OCI-LY7 (cell line): Measurements from ENCODE around the gene DOCK9. TPM values are rescaled to one million over a fixed set of nuclear protein-coding genes. Genes with fewer than 3 reads are reported as not detected.

Source experiments
- BruUV-seq: library from RNA; stranded (reverse); fragments of 400-500 nt; replicated peaks from 2 replicates; lab custom pipeline; 2021; lab: Mats Ljungman, UMichigan
- CTCF ChIA-PET: fragments of 300-600 bp; sonication (Branson Sonifier 250); formaldehyde crosslinking; loops from one replicate; lab custom pipeline; 2022; ENCODE audit warnings: antibody characterized with exemption; ENCODE audit not compliant: unreplicated experiment; lab: Charles Lee
- POLR2A ChIA-PET: fragments of 300-600 bp; sonication (Branson Sonifier 250); formaldehyde crosslinking; loops from one replicate; lab custom pipeline; 2022; ENCODE audit warnings: antibody characterized with exemption; lab: Charles Lee
- DNase-seq: peaks from one replicate; pipeline ENCODE4 v3.0.0-alpha.2; 2015; ENCODE audit warnings: low spot score
- H2AFZ ChIP-seq: fragments of 200-600 bp; sonication (generic), shearing (Covaris generic); 2 replicates; pipeline ENCODE4 v1.6.1; 2014; ENCODE audit warnings: mild to moderate bottlenecking, antibody characterized with exemption, low read length, moderate library complexity
- H3K27ac ChIP-seq: fragments of 200-600 bp; sonication (generic); 2 replicates; pipeline ENCODE4 v1.5.1; 2014; ENCODE audit warnings: mixed run types, low read depth, mild to moderate bottlenecking, moderate library complexity, low read length, inconsistent platforms; ENCODE audit not compliant: poor library complexity, severe bottlenecking
- H3K36me3 ChIP-seq: fragments of 200-600 bp; sonication (generic); 2 replicates; pipeline ENCODE4 v1.6.1; 2014; ENCODE audit warnings: mild to moderate bottlenecking, antibody characterized with exemption, low read length, moderate library complexity, mixed read lengths; ENCODE audit not compliant: insufficient read depth
- H3K4me1 ChIP-seq: fragments of 200-600 bp; sonication (generic); 2 replicates; pipeline ENCODE4 v1.5.1; 2014; ENCODE audit warnings: mild to moderate bottlenecking, low read length; ENCODE audit not compliant: insufficient read depth, poor library complexity, severe bottlenecking
- H3K4me2 ChIP-seq: fragments of 200-600 bp; sonication (generic); 2 replicates; pipeline ENCODE4 v1.6.1; 2014; ENCODE audit warnings: mild to moderate bottlenecking, low read length
- H3K4me3 ChIP-seq: fragments of 200-600 bp; sonication (generic); 2 replicates; pipeline ENCODE4 v1.5.1; 2014; ENCODE audit warnings: mild to moderate bottlenecking, low read depth, low read length; ENCODE audit not compliant: poor library complexity, severe bottlenecking
- H3K79me2 ChIP-seq: fragments of 200-600 bp; sonication (generic); 2 replicates; pipeline ENCODE4 v1.6.1; 2016; ENCODE audit warnings: low read depth, mild to moderate bottlenecking, low read length, moderate library complexity, mixed read lengths; ENCODE audit not compliant: insufficient read depth
- H3K9me2 ChIP-seq: fragments of 200-600 bp; sonication (generic); 2 replicates; pipeline ENCODE4 v1.6.1; 2016; ENCODE audit warnings: mild to moderate bottlenecking, low read length, mixed read lengths; ENCODE audit not compliant: insufficient read depth
- H3K9me3 ChIP-seq: fragments of 200-600 bp; sonication (generic); 2 replicates; pipeline ENCODE4 v1.6.1; 2014; ENCODE audit warnings: mild to moderate bottlenecking, mixed run types, low read length, mixed read lengths
- H4K20me1 ChIP-seq: fragments of 200-600 bp; sonication (generic); 2 replicates; pipeline ENCODE4 v1.6.1; 2014; ENCODE audit warnings: mild to moderate bottlenecking, antibody characterized with exemption, low read length, moderate library complexity, mixed read lengths; ENCODE audit not compliant: insufficient read depth
- EZH2phosphoT487 ChIP-seq: fragments of 200-600 bp; sonication (generic); IDR thresholded peaks from 2 replicates; pipeline ENCODE4 v1.6.1; 2018; ENCODE audit warnings: low read depth, borderline replicate concordance, mild to moderate bottlenecking, mixed run types, antibody characterized with exemption, low read length, moderate library complexity, mixed read lengths
- intact Hi-C: fragments of 100-400 bp; cut with micrococcal nuclease; formaldehyde crosslinking; loops from one replicate; pipeline ENCODE4 v1.10.0; 2022; ENCODE audit not compliant: unreplicated experiment
- total RNA-seq, 2 experiments: library from RNA; depleted of rRNA in 1 of 2; stranded (reverse); fragments of >200 nt in 1 of 2; shearing (Covaris generic) in 1 of 2; gene quantifications; 2 replicates each; pipeline ENCODE4 v1.2.3, GENCODE V29; 2014 to 2022
- TF ChIP-seq, protein P1 (sequence below): fragments of 200-600 bp; sonication (generic); conservative IDR thresholded peaks from 2 replicates; pipeline ENCODE4 v1.5.1; 2014; ENCODE audit warnings: mild to moderate bottlenecking, antibody characterized with exemption, low read length, moderate library complexity, mixed read lengths

DOCK9 gene
- total RNA-seq, 2 experiments from 2014 or later = 24.0 to 28.0 TPM

DNA sequence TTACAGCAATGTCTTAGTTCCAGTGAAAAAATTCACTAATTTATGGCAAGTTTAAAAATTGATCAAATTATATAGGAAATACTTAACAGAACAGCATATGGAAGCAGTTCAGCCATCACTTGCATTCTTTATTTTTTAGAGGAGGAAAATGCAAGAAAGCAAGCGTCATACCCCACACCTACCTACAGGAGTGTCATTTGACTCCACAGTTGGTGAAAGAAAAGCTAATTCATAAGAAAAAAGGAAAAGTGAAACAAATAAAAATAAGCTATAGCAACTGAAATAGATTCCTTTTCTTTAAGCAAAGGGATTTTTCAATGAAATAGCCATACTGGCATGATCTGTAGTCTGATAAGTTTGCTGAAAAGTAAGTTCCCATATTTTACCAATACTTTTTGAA lies 111.0 kb downstream of the DOCK9 start:
- H3K27ac ChIP-seq = no peak overlapping the region
- intact Hi-C loops = no loop called here
- no peaks in the 10 kb centered on the region for H4K20me1 ChIP-seq
- H3K79me2 ChIP-seq = no peaks in the 10 kb centered on the region
- no peaks in the 10 kb centered on the region for H3K4me1 ChIP-seq
- H3K9me3 ChIP-seq = no peaks in the 10 kb centered on the region
- TF ChIP-seq EZH2phosphoT487 = no peak
- TF ChIP-seq, protein P1, sequence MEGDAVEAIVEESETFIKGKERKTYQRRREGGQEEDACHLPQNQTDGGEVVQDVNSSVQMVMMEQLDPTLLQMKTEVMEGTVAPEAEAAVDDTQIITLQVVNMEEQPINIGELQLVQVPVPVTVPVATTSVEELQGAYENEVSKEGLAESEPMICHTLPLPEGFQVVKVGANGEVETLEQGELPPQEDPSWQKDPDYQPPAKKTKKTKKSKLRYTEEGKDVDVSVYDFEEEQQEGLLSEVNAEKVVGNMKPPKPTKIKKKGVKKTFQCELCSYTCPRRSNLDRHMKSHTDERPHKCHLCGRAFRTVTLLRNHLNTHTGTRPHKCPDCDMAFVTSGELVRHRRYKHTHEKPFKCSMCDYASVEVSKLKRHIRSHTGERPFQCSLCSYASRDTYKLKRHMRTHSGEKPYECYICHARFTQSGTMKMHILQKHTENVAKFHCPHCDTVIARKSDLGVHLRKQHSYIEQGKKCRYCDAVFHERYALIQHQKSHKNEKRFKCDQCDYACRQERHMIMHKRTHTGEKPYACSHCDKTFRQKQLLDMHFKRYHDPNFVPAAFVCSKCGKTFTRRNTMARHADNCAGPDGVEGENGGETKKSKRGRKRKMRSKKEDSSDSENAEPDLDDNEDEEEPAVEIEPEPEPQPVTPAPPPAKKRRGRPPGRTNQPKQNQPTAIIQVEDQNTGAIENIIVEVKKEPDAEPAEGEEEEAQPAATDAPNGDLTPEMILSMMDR = no peak
- H2AFZ ChIP-seq = no peak overlapping the region
- H3K9me2 ChIP-seq = no peaks in the 10 kb centered on the region
- peaks cover 22% of the 10 kb centered on the region; the same call in 1 of the 2 replicates for H3K36me3 ChIP-seq
- DNase-seq = no peak
- no TSS peak for BruUV-seq
- ChIA-PET CTCF (no interaction called here), POLR2A (interaction anchor here (0.6 to 1.8 kb wide), 2 partner anchors 29 to 858 kb away, joined by 3 to 4 read pairs; no protein-coding TSS in a partner anchor)
- no peak overlapping the region for H3K4me3 ChIP-seq
- H3K4me2 ChIP-seq = no peak overlapping the region

DNA sequence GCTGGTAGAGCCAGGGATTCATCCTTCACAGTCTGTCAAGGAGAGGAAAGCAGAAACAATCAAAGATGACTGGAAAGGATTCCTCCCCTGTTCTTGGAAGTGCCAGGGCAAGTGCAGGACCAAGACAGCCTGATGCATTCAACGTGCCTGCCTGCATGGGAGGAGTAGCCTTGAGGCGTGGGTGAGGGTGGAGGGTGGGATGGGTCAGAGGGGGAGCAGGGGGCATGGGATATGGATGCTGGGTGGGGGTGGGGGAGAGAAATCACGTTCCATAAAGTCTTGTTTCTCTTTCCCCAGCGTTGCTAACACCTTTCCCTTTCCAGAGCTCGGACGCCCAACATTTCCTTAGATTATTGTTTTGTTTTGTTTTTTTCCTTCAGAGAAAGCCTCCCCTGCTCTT lies 117.4 kb downstream of the DOCK9 start:
- Histone ChIP-seq H3K4me3 (no peak overlapping the region), H3K36me3 (peaks cover 9% of the 10 kb centered on the region; the same call in 1 of the 2 replicates), H3K9me2 (no peaks in the 10 kb centered on the region), H3K27ac (no peak overlapping the region), H3K9me3 (no peaks in the 10 kb centered on the region), H2AFZ (no peak overlapping the region), H3K4me1 (no peaks in the 10 kb centered on the region), H4K20me1 (no peaks in the 10 kb centered on the region), H3K79me2 (no peaks in the 10 kb centered on the region), H3K4me2 (no peak overlapping the region)
- no TSS peak for BruUV-seq
- CTCF ChIA-PET = no interaction called here
- no peak for DNase-seq
- POLR2A ChIA-PET = no interaction called here
- TF ChIP-seq, protein P1 = no peak
- no peak for TF ChIP-seq EZH2phosphoT487
- intact Hi-C loops = no loop called here

DNA sequence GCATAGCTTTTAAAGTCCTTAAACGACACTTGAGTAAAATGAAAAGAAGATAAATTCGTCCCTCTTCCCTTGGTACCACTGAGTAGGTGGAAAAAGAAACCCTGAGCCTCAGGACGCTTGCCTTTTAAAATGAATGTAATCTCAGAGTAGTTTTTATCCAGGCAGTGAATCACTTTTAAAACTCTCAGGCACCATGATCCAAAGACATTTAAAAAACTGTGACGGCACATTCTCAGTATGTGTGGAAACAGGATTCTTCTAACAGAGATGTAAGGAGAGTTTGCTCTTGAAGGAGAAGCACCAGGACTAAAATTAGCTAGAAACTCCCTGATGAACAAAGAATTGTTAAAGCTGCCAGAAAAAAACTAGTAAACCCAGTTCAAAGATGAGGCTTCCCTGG lies 119.7 kb downstream of the DOCK9 start:
- POLR2A ChIA-PET = no interaction called here
- intact Hi-C loops = no loop called here

More for the DNA sequence above, 119.7 kb downstream of the DOCK9 start:
- no peak overlapping the region for H3K4me3 ChIP-seq
- no peaks in the 10 kb centered on the region for H3K9me3 ChIP-seq
- peaks cover 9% of the 10 kb centered on the region; the same call in 1 of the 2 replicates for H3K36me3 ChIP-seq
- no peaks in the 10 kb centered on the region for H4K20me1 ChIP-seq
- no peaks in the 10 kb centered on the region for H3K9me2 ChIP-seq
- BruUV-seq = no TSS peak
- no peak overlapping the region for H3K27ac ChIP-seq
- no peak overlapping the region for H3K4me2 ChIP-seq
- TF ChIP-seq EZH2phosphoT487 = no peak
- TF ChIP-seq, protein P1 = no peak
- H3K4me1 ChIP-seq = no peaks in the 10 kb centered on the region
- no peak overlapping the region for H2AFZ ChIP-seq
- H3K79me2 ChIP-seq = no peaks in the 10 kb centered on the region
- DNase-seq = no peak
- CTCF ChIA-PET = no interaction called here
